ENCODE results near the gene SPDYE6.
A peak's percentile ranks its signal among the peaks of the same experiment; 100 is the strongest.
"Not testable (repeated sequence)": the region's sequence is repeated elsewhere in the genome, so short reads cannot be mapped to it uniquely, and the experiment has no call there.

Gene SPDYE6, protein sequence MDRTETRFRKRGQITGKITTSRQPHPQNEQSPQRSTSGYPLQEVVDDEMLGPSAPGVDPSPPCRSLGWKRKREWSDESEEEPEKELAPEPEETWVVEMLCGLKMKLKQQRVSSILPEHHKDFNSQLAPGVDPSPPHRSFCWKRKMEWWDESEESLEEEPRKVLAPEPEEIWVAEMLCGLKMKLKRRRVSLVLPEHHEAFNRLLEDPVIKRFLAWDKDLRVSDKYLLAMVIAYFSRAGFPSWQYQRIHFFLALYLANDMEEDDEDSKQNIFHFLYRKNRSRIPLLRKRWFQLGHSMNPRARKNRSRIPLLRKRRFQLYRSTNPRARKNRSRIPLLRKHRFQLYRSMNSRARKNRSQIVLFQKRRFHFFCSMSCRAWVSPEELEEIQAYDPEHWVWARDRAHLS

GRCh38 chr7:102356344-102356743, at the start of gene SPDYE6:
Gene SPDYE6, minus strand, starts transcription at chr7:102356444. Its CDS starts 421 bp downstream, at chr7:102356023.
- not testable (repeated sequence) for H3K4me3 ChIP-seq (ENCODE audit: low read depth in 1 of 2, low read length in 1 of 2); H3K4me1 ChIP-seq (ENCODE audit: control insufficient read depth in 1 of 2, insufficient read depth in 1 of 2, low read depth in 1 of 2, low read length in 1 of 2); H3K36me3 ChIP-seq; H3K27ac ChIP-seq; H3K9me3 ChIP-seq; H3K27me3 ChIP-seq

- not testable (repeated sequence) for H3K9me3 ChIP-seq; H3K27me3 ChIP-seq; H3K4me3 ChIP-seq (ENCODE audit: low read depth in 1 of 2, low read length in 1 of 2)
- H3K4me1 ChIP-seq (ENCODE audit: control insufficient read depth in 1 of 2, insufficient read depth in 1 of 2, low read depth in 1 of 2, low read length in 1 of 2): peaks cover 16 to 20% of the 10 kb centered on the region in 2 experiments
- H3K27ac ChIP-seq: peak overlapping the region; percentile 74
- peaks cover 89% of the 10 kb centered on the region for H3K36me3 ChIP-seq
Observed at GRCh38 chr7:102404862-102405188, 48.6 kb upstream of the SPDYE6 start.

DNA sequence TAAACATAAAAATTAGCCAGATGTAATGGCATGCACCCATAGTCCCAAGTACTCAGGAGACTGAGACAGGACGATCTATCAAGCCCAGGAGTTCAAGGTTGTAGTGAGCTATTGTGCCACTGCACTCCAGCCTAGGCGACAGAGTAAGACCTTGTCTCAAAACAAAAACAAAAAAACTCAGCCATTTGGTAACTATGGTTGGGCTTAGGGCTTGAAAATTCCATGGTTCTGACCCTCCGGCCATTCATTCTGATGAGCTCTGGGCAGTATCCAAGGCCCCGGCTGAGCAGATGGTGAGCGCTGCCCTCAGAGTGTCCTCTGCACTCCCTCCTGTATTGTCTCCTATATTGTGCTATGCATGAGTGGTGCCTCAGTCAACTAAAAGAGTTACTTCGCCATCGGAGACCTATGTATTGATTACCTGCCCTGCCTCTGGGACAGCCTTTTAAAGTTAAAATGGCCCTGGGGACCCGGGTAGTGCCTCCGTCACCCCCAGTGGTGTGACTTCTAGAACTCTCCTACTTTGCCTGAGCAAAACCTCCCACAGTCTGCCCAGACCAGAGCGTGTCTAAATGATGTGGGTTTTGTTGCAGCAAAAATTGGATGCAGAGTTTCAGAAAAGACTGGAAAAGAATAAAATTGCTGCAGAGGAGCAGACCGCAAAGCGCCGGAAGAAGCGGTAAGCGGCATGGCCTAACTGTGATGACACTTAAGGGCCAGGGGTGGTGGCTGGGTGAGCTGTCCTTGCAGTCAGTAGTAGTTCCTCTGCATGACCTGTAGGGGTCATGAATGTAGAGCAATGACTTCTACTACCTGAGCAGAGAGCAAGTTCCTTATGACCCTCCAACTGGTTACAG, 48.0 kb upstream of the SPDYE6 start:
- peaks cover 16 to 20% of the 10 kb centered on the region in 2 experiments for H3K4me1 ChIP-seq (ENCODE audit: control insufficient read depth in 1 of 2, insufficient read depth in 1 of 2, low read depth in 1 of 2, low read length in 1 of 2)
- H3K36me3 ChIP-seq: peaks cover 89% of the 10 kb centered on the region
- no peaks in the 10 kb centered on the region for H3K9me3 ChIP-seq

GRCh38 chr7:102403563-102403962, 47.3 kb upstream of the SPDYE6 start:
- no peaks in the 10 kb centered on the region for H3K27me3 ChIP-seq
- peaks cover 84% of the 10 kb centered on the region for H3K36me3 ChIP-seq
- TF ChIP-seq CTCF (IDR thresholded peaks at IDR 0.05): no peak
- H3K4me3 ChIP-seq (ENCODE audit: low read depth in 1 of 2, low read length in 1 of 2): no peak overlapping the region
- peaks cover 16 to 20% of the 10 kb centered on the region in 2 experiments for H3K4me1 ChIP-seq (ENCODE audit: control insufficient read depth in 1 of 2, insufficient read depth in 1 of 2, low read depth in 1 of 2, low read length in 1 of 2)
- no peaks in the 10 kb centered on the region for H3K9me3 ChIP-seq
- peak overlapping the region; percentile 74 for H3K27ac ChIP-seq

More for the DNA sequence above, 48.0 kb upstream of the SPDYE6 start:
- Histone ChIP-seq H3K27ac (peak overlapping the region; percentile 74), H3K27me3 (no peaks in the 10 kb centered on the region), H3K4me3 (ENCODE audit: low read depth in 1 of 2, low read length in 1 of 2) (peak overlapping the region in 1 of 2 experiments; percentile 1)
- peak; percentile 95 for TF ChIP-seq CTCF (IDR thresholded peaks at IDR 0.05)

DNA sequence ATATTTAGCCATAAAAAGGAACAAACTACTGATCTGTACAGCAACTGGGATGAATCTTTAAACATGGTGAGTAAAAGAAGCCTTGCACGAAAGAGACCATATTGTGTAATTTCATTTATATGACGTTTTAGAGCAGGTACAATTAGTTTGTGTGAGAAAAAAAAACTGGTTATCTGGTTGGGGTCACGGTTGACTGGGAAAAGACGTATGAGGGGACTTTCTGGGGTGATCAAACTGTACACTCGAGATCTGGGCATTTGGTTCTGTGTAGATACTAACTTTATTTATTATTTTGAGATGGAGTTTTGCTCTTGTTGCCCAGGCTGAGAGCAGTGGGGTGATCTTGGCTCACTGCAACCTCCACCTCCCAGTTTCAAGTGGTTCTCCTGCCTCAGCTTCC, 44.1 kb upstream of the SPDYE6 start:
- H3K27ac ChIP-seq: no peak overlapping the region
- H3K36me3 ChIP-seq: peaks cover 52% of the 10 kb centered on the region
- H3K4me3 ChIP-seq (ENCODE audit: low read depth in 1 of 2, low read length in 1 of 2): no peak overlapping the region
- no peak for TF ChIP-seq CTCF (IDR thresholded peaks at IDR 0.05)
- no peaks in the 10 kb centered on the region for H3K27me3 ChIP-seq
- H3K9me3 ChIP-seq: no peaks in the 10 kb centered on the region
- peaks cover 32 to 36% of the 10 kb centered on the region in 2 experiments for H3K4me1 ChIP-seq (ENCODE audit: control insufficient read depth in 1 of 2, insufficient read depth in 1 of 2, low read depth in 1 of 2, low read length in 1 of 2)

- no peaks in the 10 kb centered on the region for H3K9me3 ChIP-seq
- no peaks in the 10 kb centered on the region for H3K27me3 ChIP-seq
- no peak for TF ChIP-seq CTCF (IDR thresholded peaks at IDR 0.05)
- H3K4me1 ChIP-seq (ENCODE audit: control insufficient read depth in 1 of 2, insufficient read depth in 1 of 2, low read depth in 1 of 2, low read length in 1 of 2): peaks cover 20% of the 10 kb centered on the region in 2 experiments
- no peak overlapping the region for H3K4me3 ChIP-seq (ENCODE audit: low read depth in 1 of 2, low read length in 1 of 2)
- H3K27ac ChIP-seq: no peak overlapping the region
- peaks cover 40% of the 10 kb centered on the region for H3K36me3 ChIP-seq
Observed at GRCh38 chr7:102398543-102398942, 42.3 kb upstream of the SPDYE6 start.

Data from neutrophil (primary cell).